Peyer's patch (tissue), 4 donors: Measurements from ENCODE around the gene CXXC5. TPM values are rescaled to one million over a fixed set of nuclear protein-coding genes. Genes with fewer than 3 reads are reported as not detected.
A peak's percentile ranks its signal among the peaks of the same experiment; 100 is the strongest.

Experiments
- DNase-seq, 3 donors: peaks; one replicate each; pipeline ENCODE4 v3.0.0-alpha.2; 2017 to 2019
- H3K27ac ChIP-seq, 4 donors: fragments of 200-600 bp; sonication (generic); one replicate each; pipeline ENCODE4 v1.5.1; 2016 to 2019
- H3K27me3 ChIP-seq, 2 donors: fragments of 200-600 bp; sonication (generic); one replicate each; pipeline ENCODE4 v1.5.1; 2019
- H3K36me3 ChIP-seq, 3 donors: fragments of 200-600 bp; sonication (generic); one replicate each; pipeline ENCODE4 v1.5.1; 2016 to 2019
- H3K4me1 ChIP-seq, 4 donors: fragments of 200-600 bp; sonication (generic); one replicate each; pipeline ENCODE4 v1.5.1; 2016 to 2019
- H3K4me3 ChIP-seq, 4 donors: fragments of 200-600 bp; sonication (generic); 1 replicate in 3 of 4; 2 replicates in 1 of 4; pipeline ENCODE4 v1.5.1; 2016 to 2019; ENCODE audit warnings: mild to moderate bottlenecking in 1 of 4
- H3K9me3 ChIP-seq, 4 donors: fragments of 200-600 bp; sonication (generic); one replicate each; pipeline ENCODE4 v1.5.1; 2016 to 2019; ENCODE audit warnings: mild to moderate bottlenecking in 1 of 4
- CTCF ChIP-seq, 6 experiments: fragments of 450-650 bp in 4 of 6; fragments of 200-600 bp in 2 of 6; sonication (generic) in 1 of 6; IDR thresholded peaks; one replicate each; pipeline ENCODE4 v1.5.1; 2017 to 2019; ENCODE audit warnings: antibody characterized with exemption in 6 of 6, mild to moderate bottlenecking in 3 of 6, moderate library complexity in 1 of 6
- POLR2A ChIP-seq, 2 donors: fragments of 450-650 bp; IDR thresholded peaks; one replicate each; pipeline ENCODE4 v1.5.1; 2017; ENCODE audit warnings: antibody characterized with exemption in 2 of 2, mild to moderate bottlenecking in 2 of 2, moderate library complexity in 2 of 2
- total RNA-seq, 4 donors: library from RNA; depleted of rRNA; stranded (reverse); fragments of >200 nt; gene quantifications; one replicate each; pipeline ENCODE4 v1.1.0, GENCODE V29; 2016

The CXXC5 gene
- total RNA-seq, 4 donors from 2014 or later = 21.7 to 49.5 (median 30.9) TPM

DNA sequence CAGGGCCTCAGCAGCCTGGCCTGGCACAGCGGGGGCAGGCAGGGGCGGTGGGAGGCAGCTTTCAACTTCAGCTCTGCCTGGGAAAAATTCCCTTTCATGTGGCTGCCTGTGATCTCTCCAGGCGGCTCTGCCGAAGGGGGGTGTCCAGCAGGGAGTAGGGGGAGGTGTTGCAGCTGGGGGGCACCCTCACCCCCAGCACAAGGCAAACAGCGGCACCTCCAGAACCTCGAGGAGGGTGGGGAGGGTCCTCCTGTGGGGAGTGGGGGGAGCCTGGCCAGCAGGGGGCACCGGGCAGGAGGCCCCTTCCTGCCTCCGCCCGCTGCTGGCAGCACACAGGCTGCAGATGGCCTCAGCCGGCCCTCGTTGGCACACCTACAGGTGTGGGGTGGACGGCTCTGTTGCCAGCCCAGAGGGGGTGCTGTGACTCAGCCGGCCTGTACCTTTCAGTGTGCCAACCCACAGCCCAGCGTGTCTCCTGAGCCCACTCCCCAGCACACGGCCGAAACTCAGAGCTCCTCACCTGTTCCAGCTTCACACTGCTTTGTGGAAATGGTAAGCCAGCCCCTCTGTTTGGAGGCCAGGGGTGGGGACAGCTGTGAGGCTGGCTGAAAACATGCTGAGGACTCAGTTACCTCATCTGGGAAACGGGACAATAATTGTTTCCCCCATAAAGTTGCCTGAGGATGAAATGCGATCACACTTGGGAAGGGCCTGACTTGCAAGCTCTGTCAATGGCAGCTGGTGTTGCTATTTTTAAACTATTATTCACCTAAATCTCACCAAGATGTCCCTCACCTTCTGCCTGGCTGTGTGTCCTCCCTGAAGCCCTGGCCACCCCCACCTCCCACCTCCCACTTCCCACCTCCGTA is 37.0 kb downstream of the CXXC5 start:
- Histone ChIP-seq H3K9me3 (no peaks in the 10 kb centered on the region), H3K36me3 (peaks cover 0 to 4% (median 0%) of the 10 kb centered on the region in 3 donors), H3K4me1 (peaks cover 0 to 9% (median 7%) of the 10 kb centered on the region in 4 donors), H3K4me3 (no peak overlapping the region), H3K27ac (no peak overlapping the region), H3K27me3 (no peaks in the 10 kb centered on the region)
- TF ChIP-seq POLR2A (IDR thresholded peaks at IDR 0.05) (no peak), CTCF (IDR thresholded peaks at IDR 0.05) (no peak)
- no peak for DNase-seq

DNA sequence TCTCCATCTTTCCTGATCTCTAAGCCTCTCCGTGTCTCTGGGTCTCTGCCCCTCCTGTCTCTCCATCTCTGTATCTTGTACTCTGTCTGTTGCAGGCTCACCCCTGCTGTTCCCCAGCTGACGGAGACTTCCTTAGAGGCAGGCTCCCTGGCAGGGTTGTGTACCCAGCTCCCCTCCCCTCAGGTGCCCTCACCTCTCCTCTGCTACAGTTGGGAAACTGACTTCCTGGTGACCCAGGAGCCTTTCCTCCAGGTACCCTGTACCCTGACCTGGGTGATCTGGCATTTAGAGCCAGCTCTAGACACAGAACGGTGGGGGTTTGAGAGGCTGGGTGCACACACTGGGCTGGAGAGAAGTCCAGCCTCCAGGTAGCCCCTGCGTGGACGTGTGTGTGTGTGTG is 37.7 kb downstream of the CXXC5 start:
- Histone ChIP-seq H3K27ac (no peak overlapping the region), H3K27me3 (no peaks in the 10 kb centered on the region), H3K4me3 (no peak overlapping the region), H3K36me3 (peaks cover 0 to 4% (median 0%) of the 10 kb centered on the region in 3 donors), H3K4me1 (peaks cover 0 to 13% (median 8%) of the 10 kb centered on the region in 4 donors), H3K9me3 (no peaks in the 10 kb centered on the region)
- TF ChIP-seq CTCF (IDR thresholded peaks at IDR 0.05) (no peak), POLR2A (IDR thresholded peaks at IDR 0.05) (no peak)
- no peak for DNase-seq

DNA sequence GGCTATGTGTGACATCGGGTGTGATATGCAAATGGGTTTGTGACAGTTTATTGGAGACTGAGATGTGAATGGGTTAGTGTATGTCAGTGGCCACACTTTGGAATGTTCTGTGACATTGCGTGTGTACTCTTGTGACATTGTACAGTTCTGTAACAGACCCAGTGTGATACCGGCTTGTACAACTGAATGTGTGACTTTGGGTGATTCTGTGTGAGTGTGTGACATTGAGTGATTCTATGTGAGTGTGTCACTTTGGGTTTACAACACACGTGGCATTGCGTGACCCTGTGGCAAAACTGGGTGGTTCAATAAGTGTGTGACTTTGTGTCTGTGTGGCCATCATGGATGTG is 38.2 kb downstream of the CXXC5 start:
- no peak for DNase-seq
- no peak for TF ChIP-seq POLR2A (IDR thresholded peaks at IDR 0.05)
- no peak for TF ChIP-seq CTCF (IDR thresholded peaks at IDR 0.05)
- peaks cover 0 to 13% (median 8%) of the 10 kb centered on the region in 4 donors for H3K4me1 ChIP-seq
- H3K27me3 ChIP-seq = no peaks in the 10 kb centered on the region
- no peak overlapping the region for H3K4me3 ChIP-seq
- peaks cover 0 to 4% (median 0%) of the 10 kb centered on the region in 3 donors for H3K36me3 ChIP-seq
- H3K9me3 ChIP-seq = no peaks in the 10 kb centered on the region
- H3K27ac ChIP-seq = peak overlapping the region in 1 of 4 donors; percentile 19

DNA sequence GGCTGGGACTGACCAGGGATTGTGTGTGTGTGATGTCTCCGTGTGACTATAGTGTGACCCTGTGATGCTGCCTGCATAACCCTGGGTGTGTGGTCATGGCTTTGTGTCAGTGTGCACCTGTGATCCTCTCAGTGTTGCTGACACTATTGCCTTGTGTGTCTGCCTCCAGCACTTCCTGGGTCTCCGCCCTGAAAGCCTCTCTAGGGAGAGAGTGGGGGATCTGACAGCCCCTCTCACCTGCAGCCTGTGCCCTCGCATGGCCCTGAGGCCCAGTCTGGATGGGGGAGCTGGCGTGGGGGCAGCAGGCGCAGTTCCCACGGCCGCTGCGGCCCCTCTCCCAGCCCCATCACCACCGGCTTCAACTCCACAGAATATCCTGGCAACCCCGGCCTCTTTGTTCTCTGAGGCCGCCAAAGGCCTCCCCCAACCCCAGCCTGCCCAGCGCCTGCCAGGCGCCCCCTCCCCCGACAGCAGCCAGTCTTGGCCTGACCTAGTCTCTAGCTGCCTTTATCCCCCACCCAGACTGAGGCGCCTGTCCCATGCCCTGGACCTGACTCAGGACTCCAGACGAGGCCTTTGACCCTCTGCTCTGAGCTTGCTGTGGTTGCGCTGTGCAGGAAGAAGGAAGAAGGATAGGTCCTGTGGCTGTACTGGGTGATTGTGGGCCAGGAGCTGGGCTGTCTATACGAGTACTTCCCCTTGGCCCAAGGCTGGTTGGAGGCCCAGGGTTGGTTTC is 38.7 kb downstream of the CXXC5 start:
- Histone ChIP-seq H3K4me3 (no peak overlapping the region), H3K9me3 (no peaks in the 10 kb centered on the region), H3K36me3 (peaks cover 0 to 4% (median 0%) of the 10 kb centered on the region in 3 donors), H3K4me1 (peaks cover 0 to 13% (median 8%) of the 10 kb centered on the region in 4 donors), H3K27ac (peak overlapping the region in 1 of 4 donors; percentile 19), H3K27me3 (no peaks in the 10 kb centered on the region)
- no peak for DNase-seq
- TF ChIP-seq CTCF (IDR thresholded peaks at IDR 0.05) (no peak), POLR2A (IDR thresholded peaks at IDR 0.05) (no peak)

- Histone ChIP-seq H3K4me3 (no peak overlapping the region), H3K27me3 (no peaks in the 10 kb centered on the region), H3K4me1 (peaks cover 0 to 13% (median 8%) of the 10 kb centered on the region in 4 donors), H3K27ac (peak overlapping the region in 1 of 4 donors; percentile 66), H3K36me3 (peaks cover 0 to under 1% (median 0%) of the 10 kb centered on the region in 3 donors), H3K9me3 (no peaks in the 10 kb centered on the region)
- DNase-seq = no peak
- no peak for TF ChIP-seq CTCF (IDR thresholded peaks at IDR 0.05)
- TF ChIP-seq POLR2A (IDR thresholded peaks at IDR 0.05) = no peak
Measured at GRCh38 chr5:139687656-139688055, 39.5 kb downstream of the CXXC5 start.
